HCT116 (cell line): ENCODE results near the gene MT1X. TPM values are rescaled to one million over a fixed set of nuclear protein-coding genes. Genes with fewer than 3 reads are reported as not detected.

Source experiments
- ATAC-seq: fragments of 200-7000 bp; cut with Tn5 transposase; 2 replicates; pipeline ENCODE4 v1.9.1; 2020; ENCODE audit warnings: mild to moderate bottlenecking, moderate library complexity
- BruUV-seq: library from RNA; stranded (reverse); fragments of 400-500 nt; replicated peaks from 2 replicates; lab custom pipeline; 2021; lab: Mats Ljungman, UMichigan
- CTCF ChIA-PET: fragments of 300-600 bp; sonication (Branson Sonifier 250); formaldehyde crosslinking; loops from one replicate; lab custom pipeline; 2021; ENCODE audit warnings: antibody characterized with exemption; lab: Charles Lee
- POLR2A ChIA-PET: fragments of 300-600, 350-600 bp; sonication (Branson Sonifier 250); formaldehyde crosslinking; loops from one replicate; lab custom pipeline; 2021; ENCODE audit warnings: antibody characterized with exemption; lab: Charles Lee
- RAD21 ChIA-PET, 2 experiments: fragments of 300-600 bp; sonication (Branson Sonifier 250); formaldehyde crosslinking; loops; one replicate each; lab custom pipeline; 2023; ENCODE audit warnings: low total read pairs in 2 of 2; ENCODE audit not compliant: uncharacterized antibody in 2 of 2, unreplicated experiment in 2 of 2, low non-redundant PET in 1 of 2; lab: Charles Lee
- DNase-seq: peaks from one replicate; pipeline ENCODE4 v3.0.0-alpha.2; 2010; ENCODE audit warnings: low read depth, low spot score
- H2AFZ ChIP-seq: fragments of 200-600 bp; shearing (Covaris generic), sonication (generic); 2 replicates; pipeline ENCODE4 v1.6.1; 2017; ENCODE audit warnings: low read depth, mixed run types, mixed read lengths, antibody characterized with exemption, low read length; ENCODE audit not compliant: poor library complexity, severe bottlenecking
- H3K27ac ChIP-seq: 2 replicates; pipeline ENCODE4 v1.5.1; 2012; ENCODE audit warnings: low read depth, low read length
- H3K27me3 ChIP-seq: fragments of 200-600 bp; sonication (generic); 2 replicates; pipeline ENCODE4 v1.6.1; 2016; ENCODE audit warnings: mixed run types, low read length, mixed read lengths; ENCODE audit not compliant: insufficient read depth
- H3K36me3 ChIP-seq, 2 experiments: fragments of 200-500 bp in 1 of 2; fragments of 200-600 bp in 1 of 2; sonication (Bioruptor generic) in 1 of 2; sonication (generic) in 1 of 2; 2 replicates each; pipeline versions ENCODE4 v1.5.1 to v1.6.1; 2014 to 2016; ENCODE audit warnings: low read length in 2 of 2, inconsistent platforms in 1 of 2, mixed read lengths in 1 of 2, mixed run types in 1 of 2; ENCODE audit not compliant: insufficient read depth in 2 of 2, control insufficient read depth in 1 of 2
- H3K4me1 ChIP-seq, 2 experiments: fragments of 200-600 bp in 1 of 2; sonication (generic) in 1 of 2; 2 replicates each; pipeline versions ENCODE4 v1.5.1 to v1.6.1; 2012 to 2017; ENCODE audit warnings: low read length in 2 of 2, inconsistent platforms in 1 of 2, mild to moderate bottlenecking in 1 of 2, mixed read lengths in 1 of 2, mixed run types in 1 of 2, moderate library complexity in 1 of 2; ENCODE audit not compliant: insufficient read depth in 2 of 2, control insufficient read depth in 1 of 2
- H3K4me2 ChIP-seq: fragments of 200-600 bp; sonication (generic); 2 replicates; pipeline ENCODE4 v1.6.1; 2017; ENCODE audit warnings: mixed run types, low read length, mixed read lengths
- H3K4me3 ChIP-seq, 2 experiments: fragments of 200-600 bp in 1 of 2; sonication (generic) in 1 of 2; replicated peaks in 1 of 2; 2 replicates each; pipeline ENCODE4 v1.5.1; 2011 to 2016; ENCODE audit warnings: low read length in 2 of 2, control low read depth in 1 of 2, low read depth in 1 of 2, mild to moderate bottlenecking in 1 of 2, mixed read lengths in 1 of 2, mixed run types in 1 of 2
- H3K79me2 ChIP-seq: fragments of 200-600 bp; sonication (generic); 2 replicates; pipeline ENCODE4 v1.6.1; 2017; ENCODE audit warnings: mild to moderate bottlenecking, mixed run types, low read length, moderate library complexity, mixed read lengths; ENCODE audit not compliant: insufficient read depth
- H3K9ac ChIP-seq: fragments of 200-600 bp; sonication (generic); 2 replicates; pipeline ENCODE4 v1.6.1; 2016; ENCODE audit warnings: low read length, mixed read lengths
- H3K9me2 ChIP-seq: fragments of 200-600 bp; sonication (generic), shearing (Covaris generic); 2 replicates; pipeline ENCODE4 v1.6.1; 2017; ENCODE audit warnings: mixed run types, mild to moderate bottlenecking, moderate library complexity; ENCODE audit not compliant: insufficient read depth
- H3K9me3 ChIP-seq, 2 experiments: fragments of 200-500 bp in 1 of 2; fragments of 200-600 bp in 1 of 2; sonication (Bioruptor generic) in 1 of 2; sonication (generic) in 1 of 2; 2 replicates each; pipeline ENCODE4 v1.6.1; 2014 to 2017; ENCODE audit warnings: low read length in 2 of 2, mixed read lengths in 2 of 2, inconsistent platforms in 1 of 2, low read depth in 1 of 2, mild to moderate bottlenecking in 1 of 2, mixed run types in 1 of 2, moderate library complexity in 1 of 2; ENCODE audit not compliant: control insufficient read depth in 1 of 2, insufficient read depth in 1 of 2
- H4K20me1 ChIP-seq: fragments of 200-600 bp; sonication (generic), shearing (Covaris generic); 2 replicates; pipeline ENCODE4 v1.6.1; 2017; ENCODE audit warnings: mixed run types, mild to moderate bottlenecking, moderate library complexity; ENCODE audit not compliant: insufficient read depth
- CEBPB ChIP-seq: IDR thresholded peaks from 2 replicates; pipeline ENCODE4 v1.6.1; 2012; ENCODE audit warnings: low read depth
- POLR2AphosphoS5 ChIP-seq: IDR thresholded peaks from 2 replicates; pipeline ENCODE4 v1.6.1; 2011; ENCODE audit warnings: mild to moderate bottlenecking, low read depth, low read length, moderate library complexity
- SRF ChIP-seq: IDR thresholded peaks from 2 replicates; pipeline ENCODE4 v1.6.1; 2012; ENCODE audit warnings: low read depth
- ZNF274 ChIP-seq: fragments of 200-500 bp; sonication (Bioruptor generic); IDR thresholded peaks from 2 replicates; pipeline ENCODE4 v1.6.1; 2014; ENCODE audit warnings: mild to moderate bottlenecking, low read depth, low read length, inconsistent platforms
- intact Hi-C: fragments of 100-400 bp; cut with micrococcal nuclease; formaldehyde crosslinking; loops from 2 replicates; pipeline ENCODE4 v1.10.0; 2022
- total RNA-seq: library from RNA; stranded (reverse); gene quantifications from one replicate; pipeline ENCODE4 v1.2.1, GENCODE V29; 2021; ENCODE audit not compliant: unreplicated experiment

The MT1X gene
- total RNA-seq, 1 experiment from 2014 or later, result 50.2 TPM

DNA sequence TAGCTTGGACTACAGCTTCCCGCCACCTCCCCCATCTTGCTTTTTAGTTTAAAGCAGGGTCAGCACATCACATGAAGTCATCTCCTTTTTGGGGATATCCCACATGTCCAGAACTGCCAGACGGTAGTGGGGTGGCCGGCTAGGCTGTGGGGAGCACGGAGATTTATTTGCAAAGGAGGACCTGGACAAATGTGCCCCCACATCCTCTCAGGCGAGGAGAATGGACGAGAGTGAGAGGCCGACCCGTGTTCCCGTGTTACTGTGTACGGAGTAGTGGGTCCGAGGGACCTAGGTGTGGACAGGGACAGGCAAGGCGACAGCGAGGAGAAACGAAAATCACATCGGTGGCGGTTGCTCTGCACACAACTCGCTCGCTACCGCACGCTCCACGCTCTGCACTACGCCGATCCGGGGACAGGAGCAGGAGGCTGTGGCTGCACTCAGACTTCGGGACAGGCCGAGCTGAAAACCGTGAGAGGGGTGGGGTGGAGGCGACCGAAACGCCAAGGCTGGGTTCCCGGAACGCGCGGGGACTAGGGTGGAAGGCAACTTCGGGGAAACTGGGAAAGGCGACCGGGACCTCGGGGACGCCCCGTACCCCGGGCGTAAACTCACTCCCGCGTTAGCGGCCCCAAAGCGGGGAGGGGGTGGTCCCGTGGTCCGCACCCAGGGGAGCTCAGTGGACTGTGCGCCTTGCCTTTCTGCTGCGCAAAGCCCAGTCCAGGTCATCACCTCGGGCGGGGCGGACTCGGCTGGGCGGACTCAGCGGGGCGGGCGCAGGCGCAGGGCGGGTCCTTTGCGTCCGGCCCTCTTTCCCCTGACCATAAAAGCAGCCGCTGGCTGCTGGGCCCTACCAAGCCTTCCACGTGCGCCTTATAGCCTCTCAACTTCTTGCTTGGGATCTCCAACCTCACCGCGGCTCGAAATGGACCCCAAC lies 44.2 kb upstream of the MT1X start, which contains the start of gene MT1A:
MT1A (plus strand) TSS at position 853 of the 937 bp plus-strand sequence; CDS start at position 926, 73 bp downstream.
- intact Hi-C loops, result no loop called here
- no peak within 1 kb of the TSS for H3K9ac ChIP-seq
- BruUV-seq, result no TSS peak
- H3K4me3 ChIP-seq, result no peak within 1 kb of the TSS
- H3K9me3 ChIP-seq, result no peaks in the 10 kb centered on the region
- no peak within 1 kb of the TSS for H2AFZ ChIP-seq
- ChIA-PET CTCF (no interaction called here), RAD21 (no interaction called here), POLR2A (interaction anchor here (1.9 kb wide), 1 partner anchor 12 kb away, joined by 8 read pairs; the partner anchor contains the start of gene MT1E)
- peaks cover 4 to 9% of the 10 kb centered on the region in 2 experiments; a peak in 2 of 4 replicates for H3K4me1 ChIP-seq
- no peaks in the 10 kb centered on the region for H3K79me2 ChIP-seq
- no peaks in the 10 kb centered on the region for H3K36me3 ChIP-seq
- H3K9me2 ChIP-seq, result no peaks in the 10 kb centered on the region
- ATAC-seq (no peak), DNase-seq (no peak)
- H3K27ac ChIP-seq, result no peak within 1 kb of the TSS
- TF ChIP-seq CEBPB, result no peak
- TF ChIP-seq ZNF274, result no peak
- no peak for TF ChIP-seq POLR2AphosphoS5
- no peak for TF ChIP-seq SRF
- H4K20me1 ChIP-seq, result no peaks in the 10 kb centered on the region
- H3K27me3 ChIP-seq, result no peaks in the 10 kb centered on the region
- H3K4me2 ChIP-seq, result no peak within 1 kb of the TSS

DNA sequence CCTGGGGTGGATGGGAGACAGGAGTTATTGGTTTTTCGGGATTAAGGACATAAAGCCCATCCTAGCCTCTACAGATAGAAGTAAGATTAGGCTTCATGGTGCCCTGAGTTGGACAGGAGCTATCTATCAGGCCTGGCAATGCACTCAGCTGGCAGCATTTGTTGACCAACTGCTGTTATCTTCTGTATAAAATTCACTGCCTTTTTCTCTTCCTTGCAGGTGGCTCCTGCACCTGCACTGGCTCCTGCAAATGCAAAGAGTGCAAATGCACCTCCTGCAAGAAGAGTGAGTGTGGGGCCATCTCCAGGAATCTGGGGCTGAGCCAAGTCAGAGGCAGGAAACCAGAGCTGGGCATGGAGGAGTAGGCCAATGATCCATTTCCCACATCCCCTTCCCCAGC lies 43.2 kb upstream of the MT1X start:
- Histone ChIP-seq H3K36me3 (no peaks in the 10 kb centered on the region), H2AFZ (no peak overlapping the region), H3K9ac (no peak overlapping the region), H3K4me2 (no peak overlapping the region), H3K4me1 (peaks cover 9 to 19% of the 10 kb centered on the region in 2 experiments), H3K27ac (no peak overlapping the region), H3K9me2 (no peaks in the 10 kb centered on the region), H3K9me3 (no peaks in the 10 kb centered on the region), H3K79me2 (no peaks in the 10 kb centered on the region), H4K20me1 (no peaks in the 10 kb centered on the region), H3K4me3 (no peak overlapping the region), H3K27me3 (no peaks in the 10 kb centered on the region)
- intact Hi-C loops, result no loop called here
- CTCF ChIA-PET, result no interaction called here
- POLR2A ChIA-PET, result no interaction called here
- ATAC-seq (no peak), DNase-seq (no peak)
- no peak for TF ChIP-seq CEBPB
- RAD21 ChIA-PET, result no interaction called here
- BruUV-seq, result no TSS peak
